Measurements from ENCODE around the gene MINDY4. TPM values are rescaled to one million over a fixed set of nuclear protein-coding genes. Genes with fewer than 3 reads are reported as not detected.

MINDY4 gene
- total and polyA plus RNA-seq, 4 donors, result 0.93 to 6.1 (median 1.9) TPM

GRCh38 chr7:30772984-30773383 is 1.8 kb downstream of the MINDY4 start:
- H3K27me3 ChIP-seq (ENCODE audit: control insufficient read depth in 4 of 4, insufficient read depth in 4 of 4, low read length in 3 of 4), result no peaks in the 10 kb centered on the region
- H3K36me3 ChIP-seq (ENCODE audit: control insufficient read depth in 4 of 4, insufficient read depth in 3 of 4, low read depth in 1 of 4, low read length in 3 of 4), result no peaks in the 10 kb centered on the region
- peaks cover 3 to 14% (median 8%) of the 10 kb centered on the region in 4 donors for H3K4me1 ChIP-seq (ENCODE audit: control insufficient read depth in 4 of 4, insufficient read depth in 4 of 4, low read length in 3 of 4)
- DNase-seq (ENCODE audit: low spot score), result no peak
- no peak overlapping the region for H3K27ac ChIP-seq (ENCODE audit: low read depth in 1 of 2, low read length in 2 of 2)
- H3K4me3 ChIP-seq (ENCODE audit: low read depth in 1 of 3, low read length in 3 of 3), result no peak overlapping the region
- no peaks in the 10 kb centered on the region for H3K9me3 ChIP-seq (ENCODE audit: control insufficient read depth in 4 of 4, low read length in 3 of 4)
- no peak for TF ChIP-seq TAF1 (conservative IDR thresholded peaks at IDR 0.05)
- TF ChIP-seq NR2F2 (IDR thresholded peaks at IDR 0.05), result no peak
- no peak for TF ChIP-seq HNF4G (IDR thresholded peaks at IDR 0.05)
- no peak for TF ChIP-seq HNF4A (conservative IDR thresholded peaks at IDR 0.05)
- no peak for TF ChIP-seq ATF3 (IDR thresholded peaks at IDR 0.05)
- TF ChIP-seq YY1 (IDR thresholded peaks at IDR 0.05), result no peak
- TF ChIP-seq JUND (IDR thresholded peaks at IDR 0.05), result no peak
- TF ChIP-seq, protein P1, sequence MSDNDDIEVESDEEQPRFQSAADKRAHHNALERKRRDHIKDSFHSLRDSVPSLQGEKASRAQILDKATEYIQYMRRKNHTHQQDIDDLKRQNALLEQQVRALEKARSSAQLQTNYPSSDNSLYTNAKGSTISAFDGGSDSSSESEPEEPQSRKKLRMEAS (IDR thresholded peaks at IDR 0.05), result no peak
- TF ChIP-seq FOXA2 (IDR thresholded peaks at IDR 0.05), result no peak
- TF ChIP-seq SP1 (IDR thresholded peaks at IDR 0.05), result no peak
- no peak overlapping the region for H3K9ac ChIP-seq (ENCODE audit: low read depth in 1 of 2, low read length in 2 of 2)
- 94% methylated on average over 6 of the region's 6 CpGs for WGBS

- Histone ChIP-seq H3K4me3 (ENCODE audit: low read depth in 1 of 3, low read length in 3 of 3) (no peak overlapping the region), H3K27me3 (ENCODE audit: control insufficient read depth in 4 of 4, insufficient read depth in 4 of 4, low read length in 3 of 4) (no peaks in the 10 kb centered on the region), H3K36me3 (ENCODE audit: control insufficient read depth in 4 of 4, insufficient read depth in 3 of 4, low read depth in 1 of 4, low read length in 3 of 4) (peaks cover 0 to 3% (median under 1%) of the 10 kb centered on the region in 4 donors), H3K9ac (ENCODE audit: low read depth in 1 of 2, low read length in 2 of 2) (no peak overlapping the region), H3K27ac (ENCODE audit: low read depth in 1 of 2, low read length in 2 of 2) (no peak overlapping the region), H3K4me1 (ENCODE audit: control insufficient read depth in 4 of 4, insufficient read depth in 4 of 4, low read length in 3 of 4) (peaks cover 0 to 5% (median 3%) of the 10 kb centered on the region in 4 donors), H3K9me3 (ENCODE audit: control insufficient read depth in 4 of 4, low read length in 3 of 4) (no peaks in the 10 kb centered on the region)
- DNase-seq (ENCODE audit: low spot score), result no peak
- TF ChIP-seq RXRA (IDR thresholded peaks at IDR 0.05) (no peak), HNF4A (conservative IDR thresholded peaks at IDR 0.05) (no peak), EGR1 (IDR thresholded peaks at IDR 0.05; ENCODE audit: low read depth in 2 of 2) (no peak), NR2F2 (IDR thresholded peaks at IDR 0.05) (no peak), ZBTB33 (IDR thresholded peaks at IDR 0.05) (no peak), TAF1 (conservative IDR thresholded peaks at IDR 0.05) (no peak), JUND (IDR thresholded peaks at IDR 0.05) (no peak), GABPA (IDR thresholded peaks at IDR 0.05 in 1 of 2, conservative IDR thresholded peaks at IDR 0.05 in 1 of 2) (no peak), ATF3 (IDR thresholded peaks at IDR 0.05) (no peak), HNF4G (IDR thresholded peaks at IDR 0.05) (no peak), RAD21 (IDR thresholded peaks at IDR 0.05) (no peak), FOXA2 (IDR thresholded peaks at IDR 0.05) (no peak), FOXA1 (IDR thresholded peaks at IDR 0.05) (no peak), CTCF (IDR thresholded peaks at IDR 0.05; ENCODE audit: low read depth, low read length, missing input control) (no peak), YY1 (IDR thresholded peaks at IDR 0.05) (no peak), SP1 (IDR thresholded peaks at IDR 0.05) (no peak)
- TF ChIP-seq, protein P2, sequence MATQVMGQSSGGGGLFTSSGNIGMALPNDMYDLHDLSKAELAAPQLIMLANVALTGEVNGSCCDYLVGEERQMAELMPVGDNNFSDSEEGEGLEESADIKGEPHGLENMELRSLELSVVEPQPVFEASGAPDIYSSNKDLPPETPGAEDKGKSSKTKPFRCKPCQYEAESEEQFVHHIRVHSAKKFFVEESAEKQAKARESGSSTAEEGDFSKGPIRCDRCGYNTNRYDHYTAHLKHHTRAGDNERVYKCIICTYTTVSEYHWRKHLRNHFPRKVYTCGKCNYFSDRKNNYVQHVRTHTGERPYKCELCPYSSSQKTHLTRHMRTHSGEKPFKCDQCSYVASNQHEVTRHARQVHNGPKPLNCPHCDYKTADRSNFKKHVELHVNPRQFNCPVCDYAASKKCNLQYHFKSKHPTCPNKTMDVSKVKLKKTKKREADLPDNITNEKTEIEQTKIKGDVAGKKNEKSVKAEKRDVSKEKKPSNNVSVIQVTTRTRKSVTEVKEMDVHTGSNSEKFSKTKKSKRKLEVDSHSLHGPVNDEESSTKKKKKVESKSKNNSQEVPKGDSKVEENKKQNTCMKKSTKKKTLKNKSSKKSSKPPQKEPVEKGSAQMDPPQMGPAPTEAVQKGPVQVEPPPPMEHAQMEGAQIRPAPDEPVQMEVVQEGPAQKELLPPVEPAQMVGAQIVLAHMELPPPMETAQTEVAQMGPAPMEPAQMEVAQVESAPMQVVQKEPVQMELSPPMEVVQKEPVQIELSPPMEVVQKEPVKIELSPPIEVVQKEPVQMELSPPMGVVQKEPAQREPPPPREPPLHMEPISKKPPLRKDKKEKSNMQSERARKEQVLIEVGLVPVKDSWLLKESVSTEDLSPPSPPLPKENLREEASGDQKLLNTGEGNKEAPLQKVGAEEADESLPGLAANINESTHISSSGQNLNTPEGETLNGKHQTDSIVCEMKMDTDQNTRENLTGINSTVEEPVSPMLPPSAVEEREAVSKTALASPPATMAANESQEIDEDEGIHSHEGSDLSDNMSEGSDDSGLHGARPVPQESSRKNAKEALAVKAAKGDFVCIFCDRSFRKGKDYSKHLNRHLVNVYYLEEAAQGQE (IDR thresholded peaks at IDR 0.05), result no peak
- TF ChIP-seq, protein P1 (IDR thresholded peaks at IDR 0.05), result no peak
These were observed 4.8 kb downstream of the MINDY4 start for GRCh38 chr7:30775992-30776391.
